ENCODE measurements around the gene RAB42.
"Not testable (repeated sequence)": the region's sequence is repeated elsewhere in the genome, so short reads cannot be mapped to it uniquely, and the experiment has no call there.

The RAB42 gene

GRCh38 chr1:28581531-28582247 is 10.4 kb upstream of the RAB42 start:
- H3K4me3 ChIP-seq (ENCODE audit: low read length) = peak overlapping the region; percentile 78
- DNase-seq (ENCODE audit: low read depth, low spot score) = peak; percentile 93

GRCh38 chr1:28582248-28582615 is 9.8 kb upstream of the RAB42 start:
- peak overlapping the region; percentile 78 for H3K4me3 ChIP-seq (ENCODE audit: low read length)
- DNase-seq (ENCODE audit: low read depth, low spot score) = no peak

GRCh38 chr1:28586585-28587391 is 5.3 kb upstream of the RAB42 start:
- not testable (repeated sequence) for DNase-seq (ENCODE audit: low read depth, low spot score); H3K4me3 ChIP-seq (ENCODE audit: low read length)

DNA sequence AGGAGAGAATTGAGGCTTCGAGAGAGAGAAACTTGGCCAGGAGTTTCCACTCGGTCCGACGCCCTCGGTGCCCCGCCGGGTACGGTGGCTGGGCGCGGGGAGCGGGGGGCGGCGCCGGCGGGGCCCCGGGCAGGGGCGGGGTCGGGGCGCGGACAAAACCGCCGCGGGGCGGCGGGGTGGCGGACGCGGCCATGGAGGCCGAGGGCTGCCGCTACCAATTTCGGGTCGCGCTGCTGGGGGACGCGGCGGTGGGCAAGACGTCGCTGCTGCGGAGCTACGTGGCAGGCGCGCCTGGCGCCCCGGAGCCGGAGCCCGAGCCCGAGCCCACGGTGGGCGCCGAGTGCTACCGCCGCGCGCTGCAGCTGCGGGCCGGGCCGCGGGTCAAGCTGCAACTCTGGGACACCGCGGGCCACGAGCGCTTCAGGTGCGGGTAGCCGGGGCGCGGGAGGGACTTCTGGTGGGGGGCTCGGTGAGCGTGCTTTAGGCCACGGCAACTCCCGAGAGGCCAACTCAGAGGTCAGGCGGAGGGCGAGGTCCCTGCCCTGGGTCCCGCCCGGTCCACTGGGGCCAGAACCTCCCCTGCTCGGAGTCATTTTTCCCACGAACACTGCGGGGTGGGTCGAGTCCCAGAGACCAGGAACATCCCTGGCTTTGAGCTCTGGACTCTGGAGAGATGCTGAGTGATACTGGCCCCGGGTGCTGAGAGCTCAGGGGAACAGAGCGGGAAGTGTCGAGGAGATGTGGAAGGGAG is 431 bp downstream of the RAB42 start:
- H3K4me3 ChIP-seq (ENCODE audit: low read length) = no peak overlapping the region
- DNase-seq (ENCODE audit: low read depth, low spot score) = no peak

DNA sequence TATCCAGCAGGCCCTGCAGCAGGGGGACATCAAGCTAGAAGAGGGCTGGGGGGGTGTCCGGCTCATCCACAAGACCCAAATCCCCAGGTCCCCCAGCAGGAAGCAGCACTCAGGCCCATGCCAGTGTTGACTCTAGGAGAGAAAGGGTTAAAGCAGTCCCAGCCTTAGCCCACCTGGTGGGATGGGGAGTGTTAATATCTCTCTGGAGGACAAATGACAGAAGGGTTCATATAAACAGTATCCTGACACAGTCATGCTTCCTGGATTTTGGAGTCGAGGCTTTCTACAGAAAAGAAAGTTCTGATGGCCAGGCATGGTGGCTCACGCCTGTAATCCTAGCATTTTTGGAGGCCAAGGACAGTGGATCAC is 1.9 kb downstream of the RAB42 start:
- not testable (repeated sequence) for DNase-seq (ENCODE audit: low read depth, low spot score); H3K4me3 ChIP-seq (ENCODE audit: low read length)

- DNase-seq (ENCODE audit: low read depth, low spot score); H3K4me3 ChIP-seq (ENCODE audit: low read length): not testable (repeated sequence)
Observed at GRCh38 chr1:28594686-28595411, 2.8 kb downstream of the RAB42 start.

DNA sequence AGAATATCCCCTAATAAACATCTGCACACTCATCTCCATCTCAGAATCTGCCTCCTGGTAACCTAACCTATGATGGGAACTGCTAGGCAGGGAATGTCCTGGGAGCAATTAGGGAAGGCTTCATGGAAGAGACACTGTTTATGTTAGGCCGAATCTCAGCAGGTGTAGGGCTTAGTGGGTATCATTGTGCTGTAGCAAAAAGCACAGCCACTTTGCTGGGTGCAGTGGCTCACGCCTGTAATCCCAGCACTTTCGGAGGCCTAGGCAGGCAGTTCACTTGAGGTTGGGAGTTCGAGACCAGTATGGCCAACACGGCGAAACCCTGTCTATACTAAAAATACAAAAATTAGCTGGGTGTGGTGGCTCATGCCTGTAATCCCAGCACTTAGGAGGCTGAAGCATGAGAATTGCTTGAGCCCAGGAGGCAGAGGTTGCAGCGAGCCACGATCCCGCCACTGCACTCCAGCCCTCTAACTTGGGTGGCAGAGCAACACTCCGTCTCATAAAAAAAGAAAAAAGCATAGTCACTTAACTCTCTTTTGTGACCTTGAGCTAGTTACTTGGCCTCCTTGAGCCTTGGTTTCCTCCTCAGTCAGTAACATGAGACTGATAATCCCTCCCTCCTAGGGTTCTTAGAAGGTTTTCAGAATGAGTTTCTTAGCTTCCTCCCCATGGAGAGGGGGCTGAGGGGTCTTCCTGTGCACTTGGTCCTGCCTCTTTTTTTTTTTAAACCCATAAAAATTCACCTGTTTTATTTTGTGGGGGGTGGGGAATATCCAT is 3.5 kb downstream of the RAB42 start:
- H3K4me3 ChIP-seq (ENCODE audit: low read length) = no peak overlapping the region
- DNase-seq (ENCODE audit: low read depth, low spot score) = no peak

DNA sequence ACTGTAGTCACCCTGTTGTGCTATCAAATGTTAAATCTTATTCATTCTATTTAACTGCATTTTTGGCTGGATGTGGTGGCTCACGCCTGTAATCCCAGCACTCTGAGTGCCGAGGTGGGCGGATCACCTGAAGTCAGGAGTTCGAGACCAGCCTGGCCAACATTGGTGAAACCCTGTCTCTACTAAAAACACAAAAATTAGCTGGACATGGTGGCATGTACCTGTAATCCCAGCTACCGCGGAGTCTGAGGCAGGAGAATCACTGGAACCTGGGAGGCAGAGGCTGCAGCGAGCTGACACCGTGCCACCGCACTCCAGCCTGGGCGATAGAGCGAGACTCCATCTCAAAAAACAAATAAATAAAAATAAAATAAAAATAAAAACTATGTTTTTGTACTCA is 4.2 kb downstream of the RAB42 start:
- H3K4me3 ChIP-seq (ENCODE audit: low read length); DNase-seq (ENCODE audit: low read depth, low spot score): not testable (repeated sequence)

- DNase-seq (ENCODE audit: low read depth, low spot score) = no peak
- H3K4me3 ChIP-seq (ENCODE audit: low read length) = no peak overlapping the region
Observed at GRCh38 chr1:28601696-28602095, 9.6 kb downstream of the RAB42 start.

DNA sequence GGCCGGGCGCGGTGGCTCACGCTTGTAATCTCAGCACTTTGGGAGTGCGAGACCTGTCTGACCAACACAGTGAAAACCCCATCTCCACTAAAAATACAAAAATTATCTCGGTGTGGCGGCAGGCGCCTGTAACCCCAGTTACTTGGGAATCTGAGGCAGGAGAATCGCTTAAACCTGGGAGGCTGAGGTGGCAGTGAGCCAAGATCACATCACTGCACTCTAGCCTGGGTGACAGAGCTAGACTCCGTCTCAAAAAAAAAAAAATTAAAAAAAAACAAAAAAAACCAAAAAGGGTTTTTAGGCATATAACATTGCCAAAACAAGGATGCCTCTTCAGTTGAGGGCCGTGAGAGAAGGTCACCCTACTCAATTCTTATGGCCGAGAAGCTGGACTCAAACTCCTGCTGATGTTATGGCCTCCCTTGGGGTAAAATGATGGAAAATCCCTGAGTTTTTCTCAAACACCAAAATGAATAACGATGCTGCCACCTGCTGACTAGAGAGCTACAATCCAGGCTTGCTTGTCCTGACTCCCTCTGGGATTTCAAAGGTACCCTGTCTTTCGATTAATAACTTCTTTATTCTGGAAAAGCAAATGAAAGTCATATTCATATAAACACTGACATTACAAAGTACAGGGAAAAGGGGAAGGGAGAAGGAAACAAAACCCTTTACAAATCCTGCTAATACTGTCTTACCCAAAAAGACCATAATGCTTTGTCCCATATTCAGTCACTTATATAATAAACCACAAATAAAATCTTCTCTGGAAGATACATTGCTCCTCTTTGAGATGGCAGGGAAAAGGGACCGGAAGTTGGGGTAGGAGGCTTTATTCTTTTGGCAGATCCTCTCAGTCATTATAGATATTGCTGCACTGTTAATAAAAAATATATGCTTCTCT is 10.7 kb downstream of the RAB42 start:
- DNase-seq (ENCODE audit: low read depth, low spot score) = peak; percentile 28
- no peak overlapping the region for H3K4me3 ChIP-seq (ENCODE audit: low read length)

GRCh38 chr1:28604411-28604810 is 12.3 kb downstream of the RAB42 start:
- H3K4me3 ChIP-seq (ENCODE audit: low read length) = no peak overlapping the region
- no peak for DNase-seq (ENCODE audit: low read depth, low spot score)

DNA sequence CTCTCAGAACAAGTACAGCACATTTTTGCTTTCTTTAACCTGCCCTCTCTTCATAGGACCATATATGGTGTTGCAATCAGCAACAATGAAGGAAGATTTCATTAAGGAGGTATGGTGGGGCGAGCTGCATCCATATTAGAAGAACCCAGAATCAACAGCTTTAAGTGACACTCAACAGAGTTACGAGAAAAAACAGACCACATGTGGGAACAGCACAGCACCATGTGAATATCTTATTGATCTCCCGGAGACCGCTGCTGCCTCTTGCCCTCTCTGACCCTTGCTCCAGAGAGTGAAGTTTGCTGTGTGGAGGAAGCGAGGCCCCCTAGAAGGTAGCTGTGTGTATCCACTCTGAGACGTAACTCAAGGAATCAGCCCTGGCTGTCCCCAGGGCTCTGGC is 12.9 kb downstream of the RAB42 start:
- H3K4me3 ChIP-seq (ENCODE audit: low read length) = no peak overlapping the region
- no peak for DNase-seq (ENCODE audit: low read depth, low spot score)

GRCh38 chr1:28606771-28607170 is 14.7 kb downstream of the RAB42 start:
- no peak for DNase-seq (ENCODE audit: low read depth, low spot score)

DNA sequence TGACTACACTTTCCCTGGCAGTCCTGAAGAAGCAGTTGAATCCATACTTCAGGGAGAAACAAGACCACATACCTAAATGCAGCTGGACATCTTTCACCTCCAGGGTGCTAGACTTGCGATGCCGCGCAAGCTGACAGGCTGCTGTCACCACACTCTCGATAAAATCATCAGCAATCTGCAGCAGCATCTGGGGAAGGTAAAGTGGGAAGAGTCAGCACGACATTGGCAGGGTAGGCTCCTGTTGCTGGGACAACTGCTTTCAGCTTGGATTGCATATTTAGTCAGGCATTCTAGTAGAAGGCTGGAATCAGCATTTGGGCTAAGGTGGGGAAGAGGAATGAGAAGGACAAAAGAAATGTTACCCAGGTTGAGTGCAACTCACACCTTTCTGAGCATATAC is 21.1 kb downstream of the RAB42 start:
- no peak for DNase-seq (ENCODE audit: low read depth, low spot score)
- H3K4me3 ChIP-seq (ENCODE audit: low read length) = no peak overlapping the region

More at GRCh38 chr1:28606771-28607170, 14.7 kb downstream of the RAB42 start:
- no peak overlapping the region for H3K4me3 ChIP-seq (ENCODE audit: low read length)

DNA sequence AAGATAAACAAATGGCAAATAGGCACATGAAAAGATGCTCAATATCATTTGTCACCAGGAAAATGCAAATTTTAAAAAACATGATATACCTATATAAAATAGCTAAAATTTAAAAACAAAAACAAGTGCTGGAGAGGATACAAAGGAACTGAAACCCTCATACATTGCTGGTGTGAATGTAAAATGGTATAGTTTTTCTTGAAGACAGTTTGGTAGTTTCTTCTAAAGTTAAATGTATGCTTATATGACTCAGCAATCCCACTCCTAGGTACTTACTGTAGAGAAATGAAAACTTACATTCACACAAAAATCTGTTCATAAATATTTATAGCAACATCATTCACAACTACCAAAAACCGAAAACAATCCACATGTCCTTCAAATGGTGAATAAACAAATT is 39.6 kb downstream of the RAB42 start:
- H3K4me3 ChIP-seq (ENCODE audit: low read length) = no peak overlapping the region
- no peak for DNase-seq (ENCODE audit: low read depth, low spot score)

GRCh38 chr1:28632560-28632959 is 40.5 kb downstream of the RAB42 start:
- DNase-seq (ENCODE audit: low read depth, low spot score) = no peak
- H3K4me3 ChIP-seq (ENCODE audit: low read length) = no peak overlapping the region

GRCh38 chr1:28640766-28641165 is 48.7 kb downstream of the RAB42 start:
- H3K4me3 ChIP-seq (ENCODE audit: low read length) = no peak overlapping the region
- DNase-seq (ENCODE audit: low read depth, low spot score) = no peak

Data from Jurkat, Clone E6-1 (cell line).